Hepatocyte (in vitro differentiated cells): ENCODE results near the gene TNS2. TPM values are rescaled to one million over a fixed set of nuclear protein-coding genes. Genes with fewer than 3 reads are reported as not detected.

Source experiments
- DNase-seq: peaks from one replicate; pipeline ENCODE4 v3.0.0-alpha.2; 2016; ENCODE audit warnings: low spot score
- H2AFZ ChIP-seq: fragments of 200-600 bp; sonication (generic); 2 replicates; pipeline ENCODE4 v1.6.0; 2016; ENCODE audit warnings: antibody characterized with exemption, mild to moderate bottlenecking
- H3K27ac ChIP-seq: fragments of 200-600 bp; sonication (generic); 2 replicates; pipeline ENCODE4 v1.5.1; 2016; ENCODE audit warnings: mild to moderate bottlenecking
- H3K27me3 ChIP-seq: fragments of 200-600 bp; sonication (generic); 2 replicates; pipeline ENCODE4 v1.6.1; 2016
- H3K36me3 ChIP-seq: fragments of 200-600 bp; sonication (generic); replicated peaks from 2 replicates; pipeline ENCODE4 v1.5.1; 2016; ENCODE audit warnings: low read depth; ENCODE audit not compliant: insufficient read depth
- H3K4me1 ChIP-seq: fragments of 200-600 bp; sonication (generic); 2 replicates; pipeline ENCODE4 v1.5.1; 2016; ENCODE audit warnings: mild to moderate bottlenecking, moderate library complexity; ENCODE audit not compliant: insufficient read depth
- H3K4me2 ChIP-seq: fragments of 200-600 bp; sonication (generic); 2 replicates; pipeline ENCODE4 v1.6.0; 2016
- H3K4me3 ChIP-seq: fragments of 200-600 bp; sonication (generic); 2 replicates; pipeline ENCODE4 v1.5.1; 2016; ENCODE audit warnings: mild to moderate bottlenecking
- H3K79me2 ChIP-seq: fragments of 200-600 bp; sonication (generic); 2 replicates; pipeline ENCODE4 v1.6.0; 2017; ENCODE audit warnings: mild to moderate bottlenecking
- H3K9me2 ChIP-seq: fragments of 200-600 bp; sonication (generic); replicated peaks from 2 replicates; pipeline ENCODE4 v1.6.0; 2017; ENCODE audit warnings: mild to moderate bottlenecking; ENCODE audit not compliant: insufficient read depth
- H3K9me3 ChIP-seq: fragments of 200-600 bp; sonication (generic); 2 replicates; pipeline ENCODE4 v1.5.1; 2016; ENCODE audit warnings: low read depth, mild to moderate bottlenecking
- H4K20me1 ChIP-seq: fragments of 200-600 bp; sonication (generic); 2 replicates; pipeline ENCODE4 v1.6.0; 2016; ENCODE audit warnings: mild to moderate bottlenecking; ENCODE audit not compliant: insufficient read depth, poor library complexity, severe bottlenecking
- CTCF ChIP-seq: fragments of 200-600 bp; sonication (generic); IDR thresholded peaks from 2 replicates; pipeline ENCODE4 v1.5.1; 2016; ENCODE audit warnings: antibody characterized with exemption, mild to moderate bottlenecking; ENCODE audit not compliant: poor library complexity
- EZH2 ChIP-seq: fragments of 200-600 bp; sonication (generic); IDR thresholded peaks from 2 replicates; pipeline ENCODE4 v1.6.1; 2016; ENCODE audit warnings: antibody characterized with exemption, mild to moderate bottlenecking, borderline replicate concordance
- EZH2phosphoT487 ChIP-seq: fragments of 200-600 bp; sonication (generic); IDR thresholded peaks from one replicate; pipeline ENCODE4 v1.6.1; 2018; ENCODE audit warnings: antibody characterized with exemption, mild to moderate bottlenecking, low read depth, moderate library complexity; ENCODE audit not compliant: unreplicated experiment, severe bottlenecking
- WGBS: methylation state at CpG from one replicate; pipeline ENCODE4 v1.1.6; 2016; ENCODE audit warnings: low lambda C conversion rate; ENCODE audit errors: missing lambda C conversion rate; 5-methylcytosine and 5-hydroxymethylcytosine counted together
- polyA plus RNA-seq: library from polyadenylated mRNA; unstranded; fragments of >200 nt; fragmentation: Nextera tagmentation; extraction: Ambion mirVana; gene quantifications from 2 replicates; pipeline ENCODE4 v1.2.1, GENCODE V29; 2016
- total RNA-seq: library from RNA; depleted of rRNA; stranded (reverse); fragments of >200 nt; gene quantifications from 2 replicates; pipeline ENCODE4 v1.2.3, GENCODE V29; 2014

TNS2 gene
- total and polyA plus RNA-seq, 2 experiments from 2014 or later, result 15.9 to 32.2 TPM

- H3K4me2 ChIP-seq, result no peak overlapping the region
- WGBS, result 84% methylated on average over 2 of the region's 2 CpGs
- TF ChIP-seq EZH2, result no peak
- TF ChIP-seq CTCF, result no peak
- TF ChIP-seq EZH2phosphoT487, result no peak
Measured at GRCh38 chr12:53082637-53083175, 32.8 kb downstream of the TNS2 start.

GRCh38 chr12:53086361-53086760, 36.5 kb downstream of the TNS2 start:
- Histone ChIP-seq H3K4me1 (no peaks in the 10 kb centered on the region), H3K4me3 (no peak overlapping the region), H2AFZ (no peak overlapping the region), H4K20me1 (no peaks in the 10 kb centered on the region), H3K27me3 (no peaks in the 10 kb centered on the region), H3K36me3 (no peaks in the 10 kb centered on the region), H3K79me2 (no peaks in the 10 kb centered on the region), H3K9me2 (no peaks in the 10 kb centered on the region), H3K27ac (no peak overlapping the region), H3K4me2 (no peak overlapping the region), H3K9me3 (no peaks in the 10 kb centered on the region)
- no peak for TF ChIP-seq CTCF
- no peak for TF ChIP-seq EZH2
- TF ChIP-seq EZH2phosphoT487, result no peak
- DNase-seq, result no peak
- 92% methylated on average over 3 of the region's 3 CpGs for WGBS

More at GRCh38 chr12:53082637-53083175, 32.8 kb downstream of the TNS2 start:
- Histone ChIP-seq H2AFZ (no peak overlapping the region), H3K9me2 (no peaks in the 10 kb centered on the region), H3K27ac (no peak overlapping the region), H4K20me1 (no peaks in the 10 kb centered on the region), H3K9me3 (no peaks in the 10 kb centered on the region), H3K36me3 (no peaks in the 10 kb centered on the region), H3K79me2 (peaks cover 8% of the 10 kb centered on the region), H3K4me3 (no peak overlapping the region), H3K27me3 (no peaks in the 10 kb centered on the region), H3K4me1 (peaks cover 19% of the 10 kb centered on the region)
- no peak for DNase-seq

- H3K9me2 ChIP-seq, result no peaks in the 10 kb centered on the region
- H3K36me3 ChIP-seq, result no peaks in the 10 kb centered on the region
- no peaks in the 10 kb centered on the region for H4K20me1 ChIP-seq
- DNase-seq, result no peak
- H3K9me3 ChIP-seq, result no peaks in the 10 kb centered on the region
- WGBS, result 96% methylated on average over 6 of the region's 6 CpGs
- H3K27ac ChIP-seq, result no peak overlapping the region
- no peaks in the 10 kb centered on the region for H3K27me3 ChIP-seq
- no peak overlapping the region for H3K4me3 ChIP-seq
- H3K4me2 ChIP-seq, result no peak overlapping the region
- no peaks in the 10 kb centered on the region for H3K4me1 ChIP-seq
- no peak overlapping the region for H2AFZ ChIP-seq
- no peaks in the 10 kb centered on the region for H3K79me2 ChIP-seq
- TF ChIP-seq EZH2, result no peak
Measured at GRCh38 chr12:53090105-53090504, 40.2 kb downstream of the TNS2 start.

DNA sequence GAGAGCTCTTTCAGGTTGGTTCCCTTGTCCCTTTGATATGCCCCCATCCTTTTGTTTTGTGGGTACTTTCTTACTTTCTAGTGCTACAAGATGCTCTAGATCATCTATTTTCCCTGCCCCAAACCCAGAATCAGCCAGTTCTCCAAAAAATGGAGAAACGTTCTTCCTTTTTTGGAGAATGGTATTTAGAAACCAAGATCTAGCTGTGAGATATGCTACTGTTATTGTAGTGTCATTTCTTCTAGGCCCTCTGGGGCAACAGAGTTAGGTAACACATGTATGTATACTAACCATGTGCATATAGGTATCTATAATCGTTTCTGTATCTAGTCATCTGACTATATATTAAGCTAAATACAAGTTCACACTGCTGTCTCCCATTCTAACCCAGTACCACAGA, 40.7 kb downstream of the TNS2 start:
- H2AFZ ChIP-seq, result no peak overlapping the region
- H3K27me3 ChIP-seq, result no peaks in the 10 kb centered on the region
- no peak overlapping the region for H3K4me2 ChIP-seq
- no peaks in the 10 kb centered on the region for H4K20me1 ChIP-seq
- H3K27ac ChIP-seq, result no peak overlapping the region
- no peaks in the 10 kb centered on the region for H3K79me2 ChIP-seq
- no peaks in the 10 kb centered on the region for H3K36me3 ChIP-seq
- 71% methylated on average over 2 of the region's 2 CpGs for WGBS
- no peak for DNase-seq
- no peaks in the 10 kb centered on the region for H3K4me1 ChIP-seq
- no peak overlapping the region for H3K4me3 ChIP-seq
- H3K9me3 ChIP-seq, result no peaks in the 10 kb centered on the region
- TF ChIP-seq CTCF (no peak), EZH2phosphoT487 (no peak), EZH2 (no peak)
- H3K9me2 ChIP-seq, result no peaks in the 10 kb centered on the region
